Measurements from ENCODE around the gene PBRM1. TPM values are rescaled to one million over a fixed set of nuclear protein-coding genes. Genes with fewer than 3 reads are reported as not detected.
"Not testable (repeated sequence)": the region's sequence is repeated elsewhere in the genome, so short reads cannot be mapped to it uniquely, and the experiment has no call there.

The PBRM1 gene
- total RNA-seq, 1 experiment from 2014 or later: 74.2 TPM

DNA sequence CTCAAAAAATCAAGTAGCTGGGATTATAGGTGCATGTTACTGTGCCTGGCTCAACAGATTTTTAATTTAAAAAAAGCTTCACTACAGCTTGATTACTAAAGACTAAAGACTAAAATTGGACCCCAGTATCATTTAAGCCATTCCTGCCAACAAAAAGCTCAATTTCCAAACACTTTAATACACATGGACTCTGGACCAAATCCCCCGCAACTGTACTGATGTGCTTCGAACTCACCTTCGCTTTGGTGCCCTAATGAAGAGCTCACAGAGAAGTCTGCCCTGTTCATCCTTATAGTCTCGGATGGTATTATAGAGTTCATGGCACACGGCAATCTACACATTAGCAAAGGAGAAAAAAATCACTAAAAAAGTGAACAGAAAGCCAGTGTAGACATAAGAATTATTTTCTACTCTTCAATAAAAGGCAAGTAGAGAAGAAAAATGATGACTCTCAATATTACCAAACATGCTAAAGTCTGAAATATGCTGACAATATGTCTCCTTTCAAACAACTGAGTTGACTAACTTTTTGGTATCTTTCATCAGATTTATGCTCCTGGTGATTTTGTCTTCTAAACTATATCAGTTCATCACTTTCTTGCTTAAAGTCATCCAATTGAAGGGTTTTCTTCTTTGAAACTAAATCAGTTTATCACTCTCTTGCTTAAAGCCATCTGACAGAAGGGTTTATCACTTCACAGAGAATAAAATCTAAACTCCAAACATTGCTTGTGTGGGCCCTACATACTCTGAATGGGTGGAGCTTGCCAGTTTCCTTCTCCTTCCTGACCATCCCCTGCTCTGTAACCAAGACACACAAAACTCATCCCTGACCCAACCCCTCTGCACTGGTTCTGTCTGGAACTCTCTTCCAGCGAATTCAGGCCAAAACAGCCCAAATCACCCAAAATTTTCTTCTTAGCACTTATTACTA lies 7.2 kb downstream of the PBRM1 start:
- H3K27me3 Mint-ChIP-seq (ENCODE audit: low read depth): no peaks in the 10 kb centered on the region
- Histone ChIP-seq H3K23ac (ENCODE audit: insufficient read length, low read depth, low read length) (no peak overlapping the region), H4K91ac (ENCODE audit: insufficient read length, low read depth, low read length) (no peak overlapping the region), H3K4me2 (ENCODE audit: insufficient read depth, insufficient read length, low read length) (no peak overlapping the region), H4K5ac (ENCODE audit: insufficient read length, low read depth, low read length) (no peak overlapping the region), H2BK20ac (ENCODE audit: low read depth, low read length, poor library complexity, severe bottlenecking) (no peak overlapping the region), H4K20me1 (ENCODE audit: control insufficient read depth, insufficient read depth, insufficient read length) (no peaks in the 10 kb centered on the region), H3K79me1 (ENCODE audit: insufficient read depth, low read depth, low read length, poor library complexity, severe bottlenecking) (peaks cover 3% of the 10 kb centered on the region), H3K23me2 (ENCODE audit: insufficient read length, low read depth, low read length, poor library complexity, severe bottlenecking) (no peaks in the 10 kb centered on the region), H2BK15ac (ENCODE audit: low read depth, low read length) (no peak overlapping the region), H2BK12ac (ENCODE audit: insufficient read length, low read depth, low read length) (no peak overlapping the region), H3K4ac (ENCODE audit: low read depth, low read length) (no peak overlapping the region), H3K79me2 (ENCODE audit: insufficient read depth, low read length) (peaks cover 3% of the 10 kb centered on the region; the same call in 1 of the 2 replicates), H2BK5ac (ENCODE audit: insufficient read length, low read length) (no peak overlapping the region), H3K27ac (ENCODE audit: insufficient read length, low read depth, low read length) (no peak overlapping the region), H2BK120ac (ENCODE audit: low read depth, low read length, poor library complexity, severe bottlenecking) (no peak overlapping the region), H3K14ac (ENCODE audit: insufficient read depth, low read length) (no peak overlapping the region), H3K4me1 (ENCODE audit: insufficient read depth, low read length) (no peaks in the 10 kb centered on the region), H3K27me3 (ENCODE audit: insufficient read depth, low read length) (no peaks in the 10 kb centered on the region), H2AK5ac (ENCODE audit: insufficient read length, low read length) (no peak overlapping the region), H3T11ph (ENCODE audit: low read length) (no peak overlapping the region), H3K56ac (ENCODE audit: insufficient read length, low read depth, low read length) (no peak overlapping the region), H3K9ac (ENCODE audit: extremely low read depth, insufficient read length, low read length) (no peak overlapping the region), H3K9me3 (ENCODE audit: control insufficient read depth, low read depth, low read length) (no peaks in the 10 kb centered on the region), H3K18ac (ENCODE audit: insufficient read length, low read depth, low read length) (no peak overlapping the region), H2AFZ (ENCODE audit: low read length) (no peak overlapping the region), H4K8ac (replicated peaks; ENCODE audit: insufficient read length, low read depth, low read length) (no peak overlapping the region)
- WGBS (ENCODE audit: extremely low coverage, insufficient read length, low lambda C conversion rate): no CpG with 5 or more reads among the region's 6 CpGs
- DNase-seq: no peak
- 0 out of 7 replicates have a peak overlapping the region, but pooled peaks of 1 of the 3 experiments have one; percentile 38 for H3K27ac Mint-ChIP-seq
- peaks cover 10 to 12% of the 10 kb centered on the region in 2 experiments for H3K4me1 Mint-ChIP-seq
- H3K9me3 Mint-ChIP-seq: no peaks in the 10 kb centered on the region
- TF ChIP-seq, protein P1, sequence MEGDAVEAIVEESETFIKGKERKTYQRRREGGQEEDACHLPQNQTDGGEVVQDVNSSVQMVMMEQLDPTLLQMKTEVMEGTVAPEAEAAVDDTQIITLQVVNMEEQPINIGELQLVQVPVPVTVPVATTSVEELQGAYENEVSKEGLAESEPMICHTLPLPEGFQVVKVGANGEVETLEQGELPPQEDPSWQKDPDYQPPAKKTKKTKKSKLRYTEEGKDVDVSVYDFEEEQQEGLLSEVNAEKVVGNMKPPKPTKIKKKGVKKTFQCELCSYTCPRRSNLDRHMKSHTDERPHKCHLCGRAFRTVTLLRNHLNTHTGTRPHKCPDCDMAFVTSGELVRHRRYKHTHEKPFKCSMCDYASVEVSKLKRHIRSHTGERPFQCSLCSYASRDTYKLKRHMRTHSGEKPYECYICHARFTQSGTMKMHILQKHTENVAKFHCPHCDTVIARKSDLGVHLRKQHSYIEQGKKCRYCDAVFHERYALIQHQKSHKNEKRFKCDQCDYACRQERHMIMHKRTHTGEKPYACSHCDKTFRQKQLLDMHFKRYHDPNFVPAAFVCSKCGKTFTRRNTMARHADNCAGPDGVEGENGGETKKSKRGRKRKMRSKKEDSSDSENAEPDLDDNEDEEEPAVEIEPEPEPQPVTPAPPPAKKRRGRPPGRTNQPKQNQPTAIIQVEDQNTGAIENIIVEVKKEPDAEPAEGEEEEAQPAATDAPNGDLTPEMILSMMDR (conservative IDR thresholded peaks at IDR 0.05): no peak
- peaks cover 24 to 59% (median 56%) of the 10 kb centered on the region in 3 experiments; a peak in 6 of 7 replicates for H3K36me3 Mint-ChIP-seq (ENCODE audit: insufficient read depth in 1 of 3, low read depth in 3 of 3)
- no peak overlapping the region for H3K4me3 Mint-ChIP-seq

GRCh38 chr3:52676201-52676600 lies 9.5 kb downstream of the PBRM1 start:
- not testable (repeated sequence) for H3K9me3 Mint-ChIP-seq; H3K9ac ChIP-seq (ENCODE audit: extremely low read depth, insufficient read length, low read length); H3K14ac ChIP-seq (ENCODE audit: insufficient read depth, low read length); H2BK20ac ChIP-seq (ENCODE audit: low read depth, low read length, poor library complexity, severe bottlenecking); H2BK15ac ChIP-seq (ENCODE audit: low read depth, low read length); H3K23me2 ChIP-seq (ENCODE audit: insufficient read length, low read depth, low read length, poor library complexity, severe bottlenecking); H3K4me2 ChIP-seq (ENCODE audit: insufficient read depth, insufficient read length, low read length); H3K56ac ChIP-seq (ENCODE audit: insufficient read length, low read depth, low read length); H2BK5ac ChIP-seq (ENCODE audit: insufficient read length, low read length); H3T11ph ChIP-seq (ENCODE audit: low read length); H3K18ac ChIP-seq (ENCODE audit: insufficient read length, low read depth, low read length); H2AK5ac ChIP-seq (ENCODE audit: insufficient read length, low read length); H2BK12ac ChIP-seq (ENCODE audit: insufficient read length, low read depth, low read length); H3K4ac ChIP-seq (ENCODE audit: low read depth, low read length); H4K8ac ChIP-seq (replicated peaks; ENCODE audit: insufficient read length, low read depth, low read length); DNase-seq; H3K4me1 Mint-ChIP-seq; H2BK120ac ChIP-seq (ENCODE audit: low read depth, low read length, poor library complexity, severe bottlenecking); H2AFZ ChIP-seq (ENCODE audit: low read length); H3K79me1 ChIP-seq (ENCODE audit: insufficient read depth, low read depth, low read length, poor library complexity, severe bottlenecking); H4K91ac ChIP-seq (ENCODE audit: insufficient read length, low read depth, low read length); H3K27ac ChIP-seq (ENCODE audit: insufficient read length, low read depth, low read length); H3K4me3 Mint-ChIP-seq; H3K27me3 ChIP-seq (ENCODE audit: insufficient read depth, low read length); H3K79me2 ChIP-seq (ENCODE audit: insufficient read depth, low read length); H4K20me1 ChIP-seq (ENCODE audit: control insufficient read depth, insufficient read depth, insufficient read length); H3K23ac ChIP-seq (ENCODE audit: insufficient read length, low read depth, low read length); H4K5ac ChIP-seq (ENCODE audit: insufficient read length, low read depth, low read length); H3K4me1 ChIP-seq (ENCODE audit: insufficient read depth, low read length); H3K9me3 ChIP-seq (ENCODE audit: control insufficient read depth, low read depth, low read length); H3K27me3 Mint-ChIP-seq (ENCODE audit: low read depth)
- WGBS (ENCODE audit: extremely low coverage, insufficient read length, low lambda C conversion rate): no CpG with 5 or more reads among the region's 3 CpGs
- Mint-ChIP-seq H3K36me3 (ENCODE audit: insufficient read depth in 1 of 3, low read depth in 3 of 3) (peaks cover 32 to 70% (median 60%) of the 10 kb centered on the region in 3 experiments; a peak in 6 of 7 replicates), H3K27ac (0 out of 7 replicates have a peak overlapping the region, but pooled peaks of 1 of the 3 experiments have one; percentile 2)

Measured in H9 (cell line).